Stimulated activated CD4-positive, alpha-beta T cell treated with anti-CD3 and anti-CD28 coated beads, Interleukin-1b, Interleukin-23, amount 100 ng/mL, for 4 hours (primary cell): ENCODE measurements around the gene BLMH.
"Not testable (repeated sequence)": the region's sequence is repeated elsewhere in the genome, so short reads cannot be mapped to it uniquely, and the experiment has no call there.

Source experiments
- DNase-seq, 2 donors: peaks; one replicate each; pipeline ENCODE4 v3.0.0-alpha.2; 2020; ENCODE audit warnings: low read depth in 2 of 2

Gene BLMH

GRCh38 chr17:30248786-30249185 is 43.0 kb downstream of the BLMH start:
- no peak for DNase-seq

- DNase-seq, result no peak
Measured at GRCh38 chr17:30246460-30246859, 45.3 kb downstream of the BLMH start.

GRCh38 chr17:30244853-30245385 is 46.8 kb downstream of the BLMH start:
- DNase-seq, result no peak

- DNase-seq, result no peak
Measured at GRCh38 chr17:30243568-30243967, 48.2 kb downstream of the BLMH start.

GRCh38 chr17:30243002-30243401 is 48.7 kb downstream of the BLMH start:
- no peak for DNase-seq

GRCh38 chr17:30241051-30241450 is 50.7 kb downstream of the BLMH start:
- DNase-seq, result no peak

- DNase-seq, result no peak
Measured at GRCh38 chr17:30240177-30240576, 51.6 kb downstream of the BLMH start.

- DNase-seq, result no peak
Measured at GRCh38 chr17:30239089-30239462, 52.7 kb downstream of the BLMH start.

GRCh38 chr17:30238387-30239088 is 53.2 kb downstream of the BLMH start:
- DNase-seq, result no peak

- DNase-seq, result no peak
Measured at GRCh38 chr17:30238003-30238344, 53.8 kb downstream of the BLMH start.

- no peak for DNase-seq
Measured at GRCh38 chr17:30237296-30238002, 54.3 kb downstream of the BLMH start.

GRCh38 chr17:30236766-30237165 is 55.0 kb downstream of the BLMH start:
- DNase-seq, result no peak

GRCh38 chr17:30236297-30236624 is 55.5 kb downstream of the BLMH start:
- no peak for DNase-seq

- no peak for DNase-seq
Measured at GRCh38 chr17:30235386-30236296, 56.1 kb downstream of the BLMH start, which contains the start of gene SLC6A4. Gene SLC6A4 (minus strand): TSS chr17:30235697. CDS start chr17:30221958, 13,739 bp downstream.

GRCh38 chr17:30234964-30235363 is 56.8 kb downstream of the BLMH start:
- DNase-seq, result no peak

- DNase-seq, result no peak
Measured at GRCh38 chr17:30234296-30234695, 57.4 kb downstream of the BLMH start.

GRCh38 chr17:30232824-30233427 is 58.8 kb downstream of the BLMH start:
- no peak for DNase-seq

GRCh38 chr17:30232015-30232823 is 59.5 kb downstream of the BLMH start:
- DNase-seq, result no peak

GRCh38 chr17:30230596-30231125 is 61.1 kb downstream of the BLMH start:
- no peak for DNase-seq

GRCh38 chr17:30230009-30230408 is 61.7 kb downstream of the BLMH start:
- not testable (repeated sequence) for DNase-seq

GRCh38 chr17:30229012-30229411 is 62.7 kb downstream of the BLMH start:
- DNase-seq, result no peak
